Ascending aorta (tissue), 2 donors: ENCODE results near the gene SEC23B. TPM values are rescaled to one million over a fixed set of nuclear protein-coding genes. Genes with fewer than 3 reads are reported as not detected.
"Not testable (repeated sequence)": the region's sequence is repeated elsewhere in the genome, so short reads cannot be mapped to it uniquely, and the experiment has no call there.

ENCODE experiments used
- DNase-seq, 2 donors: peaks; one replicate each; pipeline ENCODE4 v3.0.0-alpha.2; 2019; ENCODE audit warnings: low spot score in 2 of 2
- H3K27ac ChIP-seq, 2 donors: fragments of 200-600 bp; sonication (generic); one replicate each; pipeline ENCODE4 v1.5.1; 2016 to 2017; ENCODE audit warnings: mild to moderate bottlenecking in 1 of 2
- H3K27me3 ChIP-seq: fragments of 200-600 bp; sonication (generic); one replicate; pipeline ENCODE4 v1.5.1; 2017
- H3K36me3 ChIP-seq, 2 donors: fragments of 200-600 bp; sonication (generic); one replicate each; pipeline ENCODE4 v1.5.1; 2016
- H3K4me1 ChIP-seq, 2 donors: fragments of 200-600 bp; sonication (generic); one replicate each; pipeline ENCODE4 v1.5.1; 2016 to 2017; ENCODE audit warnings: mild to moderate bottlenecking in 1 of 2
- H3K4me3 ChIP-seq, 2 donors: fragments of 200-600 bp; sonication (generic); one replicate each; pipeline ENCODE4 v1.5.1; 2016 to 2017; ENCODE audit warnings: mild to moderate bottlenecking in 1 of 2
- H3K9me3 ChIP-seq, 2 donors: fragments of 200-600 bp; sonication (generic); one replicate each; pipeline ENCODE4 v1.5.1; 2016
- intact Hi-C: fragments of 100-400 bp; cut with DNase I; formaldehyde crosslinking; loops from one replicate; pipeline ENCODE4 v1.15.1; 2023
- total RNA-seq: library from RNA; depleted of rRNA; stranded (reverse); fragments of >200 nt; gene quantifications from one replicate; pipeline ENCODE4 v1.1.0, GENCODE V29; 2016
- TF ChIP-seq, protein P1 (sequence below), 3 experiments: fragments of 200-600 bp in 2 of 3; fragments of 450-650 bp in 1 of 3; sonication (generic) in 2 of 3; IDR thresholded peaks; one replicate each; pipeline ENCODE4 v1.5.1; 2016 to 2019; ENCODE audit warnings: antibody characterized with exemption in 3 of 3, mild to moderate bottlenecking in 1 of 3, moderate library complexity in 1 of 3

Gene SEC23B
- total RNA-seq, 1 donor from 2014 or later: 21.8 TPM

GRCh38 chr20:18511571-18511970 is 3.8 kb downstream of the SEC23B start:
- Histone ChIP-seq H3K4me1 (peaks cover 4 to 11% of the 10 kb centered on the region in 2 donors), H3K4me3 (no peak overlapping the region), H3K27me3 (no peaks in the 10 kb centered on the region), H3K9me3 (no peaks in the 10 kb centered on the region), H3K36me3 (peaks cover 1 to 46% of the 10 kb centered on the region in 2 donors), H3K27ac (no peak overlapping the region)
- intact Hi-C loops: no loop called here
- no peak for DNase-seq
- TF ChIP-seq, protein P1, sequence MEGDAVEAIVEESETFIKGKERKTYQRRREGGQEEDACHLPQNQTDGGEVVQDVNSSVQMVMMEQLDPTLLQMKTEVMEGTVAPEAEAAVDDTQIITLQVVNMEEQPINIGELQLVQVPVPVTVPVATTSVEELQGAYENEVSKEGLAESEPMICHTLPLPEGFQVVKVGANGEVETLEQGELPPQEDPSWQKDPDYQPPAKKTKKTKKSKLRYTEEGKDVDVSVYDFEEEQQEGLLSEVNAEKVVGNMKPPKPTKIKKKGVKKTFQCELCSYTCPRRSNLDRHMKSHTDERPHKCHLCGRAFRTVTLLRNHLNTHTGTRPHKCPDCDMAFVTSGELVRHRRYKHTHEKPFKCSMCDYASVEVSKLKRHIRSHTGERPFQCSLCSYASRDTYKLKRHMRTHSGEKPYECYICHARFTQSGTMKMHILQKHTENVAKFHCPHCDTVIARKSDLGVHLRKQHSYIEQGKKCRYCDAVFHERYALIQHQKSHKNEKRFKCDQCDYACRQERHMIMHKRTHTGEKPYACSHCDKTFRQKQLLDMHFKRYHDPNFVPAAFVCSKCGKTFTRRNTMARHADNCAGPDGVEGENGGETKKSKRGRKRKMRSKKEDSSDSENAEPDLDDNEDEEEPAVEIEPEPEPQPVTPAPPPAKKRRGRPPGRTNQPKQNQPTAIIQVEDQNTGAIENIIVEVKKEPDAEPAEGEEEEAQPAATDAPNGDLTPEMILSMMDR (IDR thresholded peaks at IDR 0.05): no peak

DNA sequence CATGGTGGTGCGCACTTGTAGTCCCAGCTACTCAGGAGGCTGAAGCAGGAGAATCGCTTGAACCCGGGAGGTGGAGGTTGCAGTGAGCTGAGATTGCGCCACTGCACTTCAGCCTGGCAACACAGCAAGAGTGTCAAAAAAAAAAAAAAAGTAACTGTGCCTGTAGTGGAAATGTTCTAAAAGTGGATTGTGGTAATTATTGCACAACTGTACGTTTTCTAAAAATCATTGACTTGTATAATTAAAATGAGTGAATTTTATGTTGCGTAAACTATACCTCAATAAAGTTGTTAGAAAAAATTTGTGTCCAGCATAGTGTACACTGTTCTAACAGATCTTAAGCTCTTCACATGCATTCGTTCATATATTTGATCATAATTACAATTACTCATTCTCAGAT is 5.5 kb downstream of the SEC23B start:
- no peak for DNase-seq
- Histone ChIP-seq H3K4me3 (no peak overlapping the region), H3K27ac (no peak overlapping the region), H3K9me3 (no peaks in the 10 kb centered on the region), H3K27me3 (no peaks in the 10 kb centered on the region), H3K36me3 (peaks cover 4 to 54% of the 10 kb centered on the region in 2 donors), H3K4me1 (peaks cover 4 to 7% of the 10 kb centered on the region in 2 donors)
- TF ChIP-seq, protein P1 (IDR thresholded peaks at IDR 0.05): no peak
- intact Hi-C loops: no loop called here

DNA sequence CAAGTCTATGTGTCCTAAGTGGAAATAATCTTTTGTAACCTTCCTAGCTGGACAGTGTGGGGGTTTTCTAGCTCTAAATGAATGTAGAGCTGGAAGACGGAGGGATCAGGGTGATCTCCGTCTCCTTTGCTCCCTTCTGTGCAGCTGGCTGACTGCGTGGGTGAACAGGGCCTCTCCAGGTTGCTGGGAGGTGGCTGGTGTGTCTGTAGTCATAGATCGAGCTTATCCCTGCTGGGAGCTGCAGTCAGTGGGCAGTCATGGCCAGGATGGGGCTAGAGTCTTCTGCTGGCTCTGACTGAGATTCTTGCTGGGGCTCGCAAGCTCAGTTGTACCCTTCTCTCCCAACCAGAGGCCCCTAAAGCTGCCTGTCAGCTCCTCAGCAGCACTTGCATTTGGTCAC is 6.4 kb downstream of the SEC23B start:
- TF ChIP-seq, protein P1 (IDR thresholded peaks at IDR 0.05): no peak
- H3K9me3 ChIP-seq: no peaks in the 10 kb centered on the region
- H3K27me3 ChIP-seq: no peaks in the 10 kb centered on the region
- H3K4me3 ChIP-seq: no peak overlapping the region
- H3K27ac ChIP-seq: no peak overlapping the region
- peaks cover 4 to 54% of the 10 kb centered on the region in 2 donors for H3K36me3 ChIP-seq
- no peaks in the 10 kb centered on the region for H3K4me1 ChIP-seq
- DNase-seq: no peak
- intact Hi-C loops: no loop called here

- Histone ChIP-seq H3K36me3 (peaks cover 4 to 56% of the 10 kb centered on the region in 2 donors), H3K4me3 (no peak overlapping the region), H3K9me3 (no peaks in the 10 kb centered on the region), H3K4me1 (no peaks in the 10 kb centered on the region), H3K27ac (no peak overlapping the region), H3K27me3 (no peaks in the 10 kb centered on the region)
- TF ChIP-seq, protein P1 (IDR thresholded peaks at IDR 0.05): no peak
- no peak for DNase-seq
- intact Hi-C loops: no loop called here
Observed at GRCh38 chr20:18515973-18516372, 8.2 kb downstream of the SEC23B start.

- H3K9me3 ChIP-seq, H3K4me3 ChIP-seq, H3K27me3 ChIP-seq, H3K4me1 ChIP-seq, DNase-seq, intact Hi-C loops, H3K27ac ChIP-seq: not testable (repeated sequence)
- H3K36me3 ChIP-seq: peaks cover 30 to 40% of the 10 kb centered on the region in 2 donors
Observed at GRCh38 chr20:18522066-18522465, 14.3 kb downstream of the SEC23B start.

DNA sequence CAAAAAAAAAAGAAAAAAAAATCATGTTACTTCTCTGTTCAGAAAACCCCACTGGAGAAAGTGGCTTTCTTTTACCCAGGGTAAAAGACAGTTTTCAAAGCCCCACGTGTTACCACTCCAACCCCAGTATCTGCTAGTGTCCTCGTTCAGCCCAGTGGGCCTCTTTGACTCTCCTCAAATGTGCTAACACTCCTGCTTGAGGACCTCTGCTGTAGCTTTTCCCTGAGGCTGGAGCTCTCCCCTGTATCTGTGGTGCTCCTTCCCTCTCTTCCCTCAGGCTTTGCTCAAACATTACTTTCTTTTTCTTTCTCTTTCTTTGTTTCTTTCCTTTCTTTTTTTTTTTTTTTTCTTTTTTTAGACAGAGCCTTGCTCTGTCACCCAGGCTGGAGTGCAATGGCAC is 15.3 kb downstream of the SEC23B start:
- H3K27ac ChIP-seq: no peak overlapping the region
- peaks cover 39 to 46% of the 10 kb centered on the region in 2 donors for H3K36me3 ChIP-seq
- no peaks in the 10 kb centered on the region for H3K4me1 ChIP-seq
- H3K4me3 ChIP-seq: no peak overlapping the region
- TF ChIP-seq, protein P1 (IDR thresholded peaks at IDR 0.05): no peak
- H3K27me3 ChIP-seq: no peaks in the 10 kb centered on the region
- intact Hi-C loops: no loop called here
- no peaks in the 10 kb centered on the region for H3K9me3 ChIP-seq
- no peak for DNase-seq
